GM12878 (cell line): Measurements from ENCODE around the gene PRPSAP1. TPM values are rescaled to one million over a fixed set of nuclear protein-coding genes. Genes with fewer than 3 reads are reported as not detected.

Source experiments
- ATAC-seq: fragments of 200-7000 bp; cut with Tn5 transposase; 3 replicates; pipeline ENCODE4 v1.9.1; 2020; ENCODE audit warnings: mild to moderate bottlenecking, moderate library complexity
- BruUV-seq: library from RNA; stranded (reverse); fragments of 400-500 nt; replicated peaks from 2 replicates; lab custom pipeline; 2021; lab: Mats Ljungman, UMichigan
- CTCF ChIA-PET: fragments of 300-600 bp; sonication (Branson Sonifier 250); formaldehyde crosslinking; extraction: SDS; loops from one replicate; lab custom pipeline; 2021; ENCODE audit warnings: inconsistent platforms; lab: Yijun Ruan, JAX
- POLR2A ChIA-PET: fragments of 350-600 bp; formaldehyde crosslinking; extraction: SDS; loops from one replicate; lab custom pipeline; 2021; ENCODE audit warnings: inconsistent platforms; lab: Charles Lee
- RAD21 ChIA-PET: fragments of 300-600 bp; sonication (Branson Sonifier 250); formaldehyde crosslinking; loops from one replicate; lab custom pipeline; 2023; ENCODE audit warnings: antibody characterized with exemption; ENCODE audit not compliant: unreplicated experiment; lab: Charles Lee
- SMC1A ChIA-PET: fragments of 300-600 bp; sonication (Branson Sonifier 250); formaldehyde crosslinking; loops from one replicate; lab custom pipeline; 2023; ENCODE audit not compliant: unreplicated experiment, uncharacterized antibody; lab: Charles Lee
- DNase-seq: peaks from one replicate; pipeline ENCODE4 v3.0.0-alpha.2; 2011; ENCODE audit warnings: low read depth, low spot score
- FAIRE-seq: peaks from 3 replicates; lab custom pipeline; 2011; peaks lifted over from hg19 to GRCh38; lab: Jason Lieb, UNC
- H2AFZ ChIP-seq: 2 replicates; pipeline ENCODE4 v1.6.0; 2011; ENCODE audit warnings: low read depth, low read length, control low read depth; ENCODE audit not compliant: control insufficient read depth
- H3K27ac ChIP-seq: 2 replicates; pipeline ENCODE4 v1.5.1; 2011; ENCODE audit warnings: control low read depth; ENCODE audit not compliant: control insufficient read depth, insufficient read depth
- H3K27me3 ChIP-seq, 2 experiments: replicated peaks in 1 of 2; 2 replicates each; pipeline versions ENCODE4 v1.6.0 to v1.6.1; 2011; ENCODE audit warnings: low read length in 1 of 2; ENCODE audit not compliant: control insufficient read depth in 2 of 2, insufficient read depth in 2 of 2
- H3K36me3 ChIP-seq, 2 experiments: 2 replicates each; pipeline ENCODE4 v1.5.1; 2011; ENCODE audit warnings: low read length in 1 of 2; ENCODE audit not compliant: control insufficient read depth in 2 of 2, insufficient read depth in 2 of 2
- H3K4me1 ChIP-seq: 2 replicates; pipeline ENCODE4 v1.6.1; 2011; ENCODE audit warnings: mild to moderate bottlenecking, low read length, moderate library complexity, mixed read lengths; ENCODE audit not compliant: control insufficient read depth, insufficient read depth
- H3K4me2 ChIP-seq: 2 replicates; pipeline ENCODE4 v1.6.0; 2011; ENCODE audit warnings: control low read depth; ENCODE audit not compliant: control insufficient read depth, insufficient read depth
- H3K4me3 ChIP-seq: fragments of 200-600 bp; sonication (generic); 2 replicates; pipeline ENCODE4 v1.5.1; 2016
- H3K79me2 ChIP-seq: 2 replicates; pipeline ENCODE4 v1.6.0; 2011; ENCODE audit warnings: low read length; ENCODE audit not compliant: control insufficient read depth, insufficient read depth
- H3K9ac ChIP-seq: 2 replicates; pipeline ENCODE4 v1.8.0; 2011; ENCODE audit warnings: low read length, control low read depth, mixed read lengths; ENCODE audit not compliant: control insufficient read depth, insufficient read depth
- H3K9me3 ChIP-seq: replicated peaks from 3 replicates; pipeline ENCODE4 v1.5.1; 2011; ENCODE audit warnings: mild to moderate bottlenecking, low read length; ENCODE audit not compliant: control insufficient read depth, insufficient read depth
- H4K20me1 ChIP-seq: 2 replicates; pipeline ENCODE4 v1.6.0; 2011; ENCODE audit not compliant: control insufficient read depth, insufficient read depth
- BCL11A ChIP-seq: IDR thresholded peaks from 2 replicates; pipeline ENCODE4 v1.6.1; 2011; ENCODE audit warnings: low read depth, low read length
- CHD4 ChIP-seq: fragments of 200-600 bp; sonication (generic); IDR thresholded peaks from 2 replicates; pipeline ENCODE4 v1.6.1; 2016; ENCODE audit warnings: mild to moderate bottlenecking
- ESRRA ChIP-seq: IDR thresholded peaks from 2 replicates; pipeline ENCODE4 v1.6.1; 2012; ENCODE audit warnings: mild to moderate bottlenecking, low read length, improper control_type of control experiment
- FOXK2 ChIP-seq: fragments of 450-650 bp; IDR thresholded peaks from 2 replicates; pipeline ENCODE4 v1.6.1; 2017; ENCODE audit warnings: mild to moderate bottlenecking, moderate library complexity
- IRF4 ChIP-seq: IDR thresholded peaks from 2 replicates; pipeline ENCODE4 v1.6.1; 2011; ENCODE audit warnings: low read depth, low read length
- NFIC ChIP-seq: IDR thresholded peaks from 2 replicates; pipeline ENCODE4 v1.6.1; 2012; ENCODE audit warnings: low read depth, mild to moderate bottlenecking, inconsistent platforms, low read length, moderate library complexity
- NR2C2 ChIP-seq: IDR thresholded peaks from 2 replicates; pipeline ENCODE4 v1.6.1; 2011; ENCODE audit warnings: borderline replicate concordance, low read depth; ENCODE audit not compliant: control insufficient read depth, insufficient read length
- NRF1 ChIP-seq: conservative IDR thresholded peaks from 2 replicates; pipeline ENCODE4 v1.6.1; 2011; ENCODE audit warnings: mild to moderate bottlenecking, low read depth, low read length, improper control_type of control experiment
- PAX8 ChIP-seq: fragments of 450-650 bp; IDR thresholded peaks from 2 replicates; pipeline ENCODE4 v1.6.1; 2017; ENCODE audit warnings: mild to moderate bottlenecking, moderate library complexity
- PRDM15 ChIP-seq: fragments of 450-650 bp; formaldehyde crosslinking; IDR thresholded peaks from 2 replicates; pipeline ENCODE4 v1.4.0; 2020; ENCODE audit warnings: mild to moderate bottlenecking, moderate library complexity
- RELA ChIP-seq: fragments of 450-650 bp; IDR thresholded peaks from 2 replicates; pipeline ENCODE4 v1.8.0; 2014; ENCODE audit warnings: borderline replicate concordance; ENCODE audit not compliant: partially characterized antibody
- RUNX3 ChIP-seq: IDR thresholded peaks from 2 replicates; pipeline ENCODE4 v1.6.1; 2012; ENCODE audit warnings: low read length, inconsistent platforms
- SUPT20H ChIP-seq: IDR thresholded peaks from 2 replicates; pipeline ENCODE4 v1.6.1; 2011; ENCODE audit warnings: low read depth, mild to moderate bottlenecking, low read length, moderate library complexity, borderline replicate concordance; ENCODE audit not compliant: control insufficient read depth
- SUZ12 ChIP-seq: fragments of 200-600 bp; sonication (generic); IDR thresholded peaks from one replicate; pipeline ENCODE4 v1.6.1; 2018; ENCODE audit warnings: antibody characterized with exemption, mild to moderate bottlenecking; ENCODE audit not compliant: unreplicated experiment
- TAF1 ChIP-seq: IDR thresholded peaks from 2 replicates; pipeline ENCODE4 v1.6.1; 2011; ENCODE audit warnings: mild to moderate bottlenecking, low read depth, low read length, borderline replicate concordance
- TARDBP ChIP-seq: IDR thresholded peaks from 2 replicates; pipeline ENCODE4 v1.6.1; 2016; ENCODE audit warnings: borderline replicate concordance
- TCF12 ChIP-seq: IDR thresholded peaks from 2 replicates; pipeline ENCODE4 v1.6.1; 2011; ENCODE audit warnings: low read depth, mild to moderate bottlenecking, low read length
- YBX1 ChIP-seq: fragments of 450-650 bp; IDR thresholded peaks from 2 replicates; pipeline ENCODE4 v1.6.1; 2016; ENCODE audit warnings: antibody characterized with exemption
- ZBTB33 ChIP-seq: fragments of 450-650 bp; IDR thresholded peaks from 2 replicates; pipeline ENCODE4 v1.6.1; 2017; ENCODE audit warnings: mild to moderate bottlenecking
- WGBS: methylation state at CpG from one replicate; pipeline ENCODE4 v1.1.6; 2016; ENCODE audit warnings: low lambda C conversion rate; ENCODE audit not compliant: insufficient replicate concordance, insufficient coverage; ENCODE audit errors: missing lambda C conversion rate; 5-methylcytosine and 5-hydroxymethylcytosine counted together
- in situ Hi-C: fragments of 300-500 bp; cut with MboI; formaldehyde crosslinking; loops from 9 replicates; pipeline ENCODE4 v1.14.3; 2018; ENCODE audit warnings: mixed read lengths
- intact Hi-C: fragments of 100-400 bp; cut with micrococcal nuclease; formaldehyde crosslinking; loops from one replicate; pipeline ENCODE4 v1.14.2; 2022; ENCODE audit not compliant: unreplicated experiment
- polyA plus RNA-seq, 11 experiments: library from polyadenylated mRNA; depleted of rRNA in 4 of 11; unstranded in 6 of 11; stranded (reverse) in 5 of 11; fragments of >200 nt; fragmentation: Nextera tagmentation in 4 of 11; fragmentation: Illumina TruSeq in 1 of 11; extraction: Ambion mirVana in 4 of 11; extraction: Trizol in 1 of 11; gene quantifications; 1 replicate in 1 of 11; 2 replicates in 10 of 11; pipeline versions ENCODE4 v1.2.1 to v1.2.3, GENCODE V29; 2011 to 2016; ENCODE audit warnings: inconsistent platforms in 2 of 11, missing spikeins in 2 of 11, low read depth in 1 of 11
- total RNA-seq, 4 experiments: library from RNA; depleted of rRNA in 3 of 4; stranded (reverse); fragments of >200 nt in 3 of 4; fragmentation: Illumina TruSeq in 1 of 4; extraction: Trizol in 1 of 4; gene quantifications; 2 replicates each; pipeline versions ENCODE4 v1.2.1 to v1.2.3, GENCODE V29; 2013 to 2021

Gene PRPSAP1
- total and polyA plus RNA-seq, 10 of the 15 experiments (the other 5 are each of a cell fraction or from before 2014, with no cell fraction given): 15.8 to 84.2 (median 44.2) TPM

- ChIA-PET CTCF (interaction anchor here (1.0 to 2.5 kb wide), 2 partner anchors 28 to 41 kb away, joined by 3 to 8 read pairs; no protein-coding TSS in a partner anchor), SMC1A (interaction anchor here (0.6 kb wide), 1 partner anchor 126 kb away, joined by 3 read pairs; no protein-coding TSS in a partner anchor), RAD21 (interaction anchor here (0.7 kb wide), 1 partner anchor 26 kb away, joined by 6 read pairs; no protein-coding TSS in a partner anchor), POLR2A (no interaction called here)
- H3K27ac ChIP-seq: no peak overlapping the region
- H3K4me2 ChIP-seq: peak overlapping the region; percentile 50
- intact Hi-C loops: no loop called here
- H4K20me1 ChIP-seq: no peaks in the 10 kb centered on the region
- ATAC-seq (no peak), FAIRE-seq (peak; percentile 52), DNase-seq (no peak)
- H3K36me3 ChIP-seq: no peaks in the 10 kb centered on the region
- no peak for TF ChIP-seq BCL11A
- TF ChIP-seq ESRRA: no peak
- no peak for TF ChIP-seq PAX8
- TF ChIP-seq NR2C2: no peak
- no peak for TF ChIP-seq RUNX3
- no peak for TF ChIP-seq NRF1
- no peak for TF ChIP-seq RELA
- no peak for TF ChIP-seq FOXK2
- TF ChIP-seq YBX1: no peak
- no peak for TF ChIP-seq IRF4
- TF ChIP-seq SUPT20H: no peak
- TF ChIP-seq CHD4: no peak
- no peak for TF ChIP-seq NFIC
- TF ChIP-seq SUZ12: no peak
- no peak for TF ChIP-seq TARDBP
- no peak for TF ChIP-seq PRDM15 (CRISPR knock-in tag)
- no peak for TF ChIP-seq ZBTB33
- no peak for TF ChIP-seq TAF1
- no peak for TF ChIP-seq TCF12
- in situ Hi-C loops: no loop called here
- no peaks in the 10 kb centered on the region for H3K27me3 ChIP-seq
- H3K9me3 ChIP-seq: no peaks in the 10 kb centered on the region
- 32% methylated on average over 12 of the region's 12 CpGs for WGBS
- H2AFZ ChIP-seq: peak overlapping the region; percentile 75
- no TSS peak for BruUV-seq
- peaks cover 7% of the 10 kb centered on the region for H3K79me2 ChIP-seq
- H3K9ac ChIP-seq: no peak overlapping the region
- peaks cover 13% of the 10 kb centered on the region for H3K4me1 ChIP-seq
- H3K4me3 ChIP-seq: no peak overlapping the region
Observed at GRCh38 chr17:76356803-76357456, 3.2 kb upstream of the PRPSAP1 start.
